Uterus (tissue), 4 donors: ENCODE data around the gene KCNH1. TPM values are rescaled to one million over a fixed set of nuclear protein-coding genes. Genes with fewer than 3 reads are reported as not detected.

Source experiments
- DNase-seq, 2 donors: peaks; one replicate each; pipeline ENCODE4 v3.0.0-alpha.2; 2019 to 2020
- H3K27ac ChIP-seq, 2 donors: fragments of 200-600 bp; sonication (generic); 1 replicate in 1 of 2; 2 replicates in 1 of 2; pipeline ENCODE4 v1.5.1; 2016 to 2018
- H3K27me3 ChIP-seq, 2 donors: fragments of 200-600 bp; sonication (generic); one replicate each; pipeline ENCODE4 v1.5.1; 2018 to 2019; ENCODE audit warnings: control low read depth in 1 of 2
- H3K36me3 ChIP-seq, 2 donors: fragments of 200-600 bp; sonication (generic); one replicate each; pipeline ENCODE4 v1.5.1; 2019; ENCODE audit warnings: control low read depth in 1 of 2
- H3K4me1 ChIP-seq, 2 donors: fragments of 200-600 bp; sonication (generic); one replicate each; pipeline ENCODE4 v1.5.1; 2018 to 2019; ENCODE audit warnings: control low read depth in 1 of 2
- H3K4me3 ChIP-seq, 2 donors: fragments of 200-600 bp; sonication (generic); 1 replicate in 1 of 2; 2 replicates in 1 of 2; pipeline ENCODE4 v1.5.1; 2018 to 2019; ENCODE audit warnings: mild to moderate bottlenecking in 1 of 2
- H3K9me3 ChIP-seq, 2 donors: fragments of 200-600 bp; sonication (generic); one replicate each; pipeline ENCODE4 v1.5.1; 2019; ENCODE audit warnings: control low read depth in 1 of 2
- CTCF ChIP-seq, 4 experiments: fragments of 200-600 bp in 2 of 4; fragments of 450-650 bp in 2 of 4; sonication (generic) in 2 of 4; IDR thresholded peaks; one replicate each; pipeline ENCODE4 v1.5.1; 2016 to 2019; ENCODE audit warnings: antibody characterized with exemption in 4 of 4, mild to moderate bottlenecking in 2 of 4, moderate library complexity in 1 of 4
- POLR2A ChIP-seq, 2 donors: fragments of 450-650 bp; IDR thresholded peaks; one replicate each; pipeline ENCODE4 v1.6.1; 2016; ENCODE audit warnings: antibody characterized with exemption in 2 of 2, mild to moderate bottlenecking in 1 of 2, moderate library complexity in 1 of 2
- intact Hi-C: fragments of 100-400 bp; cut with DNase I; formaldehyde crosslinking; loops from one replicate; pipeline ENCODE4 v1.15.1; 2023; ENCODE audit warnings: low total_unique reads
- total RNA-seq, 4 donors: library from RNA; depleted of rRNA in 3 of 4; stranded (reverse); fragments of >200 nt in 3 of 4; gene quantifications; one replicate each; pipeline versions ENCODE4 v1.1.0 to v1.2.4, GENCODE V29; 2014 to 2023
- donor health status: DM: yes; HTN: yes; CAD: no.

Gene KCNH1
- total RNA-seq, 4 donors from 2014 or later: 1.1 to 1.5 TPM; not detected in 2

DNA sequence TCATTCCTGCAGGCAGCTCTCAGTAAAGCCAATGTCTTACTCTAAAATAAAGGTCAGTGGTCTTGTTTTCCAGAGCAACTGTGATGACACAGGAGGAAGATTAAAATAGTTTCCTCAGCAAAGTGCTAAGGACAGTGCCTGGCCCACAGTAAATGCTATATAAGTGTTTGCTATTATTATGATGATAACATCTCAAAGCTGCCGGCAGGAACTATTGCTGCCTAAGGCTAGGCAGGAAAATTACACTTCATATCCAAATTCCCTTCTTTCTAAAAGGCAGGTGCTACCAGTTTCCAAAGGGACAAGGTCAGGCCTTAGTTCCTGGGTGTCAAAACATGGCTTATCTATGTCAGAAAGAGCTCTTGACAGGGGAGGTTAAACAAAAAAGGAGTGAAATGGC lies 403.9 kb downstream of the KCNH1 start:
- H3K4me1 ChIP-seq: no peaks in the 10 kb centered on the region
- TF ChIP-seq CTCF (IDR thresholded peaks at IDR 0.05): no peak
- no peak for TF ChIP-seq POLR2A (IDR thresholded peaks at IDR 0.05)

DNA sequence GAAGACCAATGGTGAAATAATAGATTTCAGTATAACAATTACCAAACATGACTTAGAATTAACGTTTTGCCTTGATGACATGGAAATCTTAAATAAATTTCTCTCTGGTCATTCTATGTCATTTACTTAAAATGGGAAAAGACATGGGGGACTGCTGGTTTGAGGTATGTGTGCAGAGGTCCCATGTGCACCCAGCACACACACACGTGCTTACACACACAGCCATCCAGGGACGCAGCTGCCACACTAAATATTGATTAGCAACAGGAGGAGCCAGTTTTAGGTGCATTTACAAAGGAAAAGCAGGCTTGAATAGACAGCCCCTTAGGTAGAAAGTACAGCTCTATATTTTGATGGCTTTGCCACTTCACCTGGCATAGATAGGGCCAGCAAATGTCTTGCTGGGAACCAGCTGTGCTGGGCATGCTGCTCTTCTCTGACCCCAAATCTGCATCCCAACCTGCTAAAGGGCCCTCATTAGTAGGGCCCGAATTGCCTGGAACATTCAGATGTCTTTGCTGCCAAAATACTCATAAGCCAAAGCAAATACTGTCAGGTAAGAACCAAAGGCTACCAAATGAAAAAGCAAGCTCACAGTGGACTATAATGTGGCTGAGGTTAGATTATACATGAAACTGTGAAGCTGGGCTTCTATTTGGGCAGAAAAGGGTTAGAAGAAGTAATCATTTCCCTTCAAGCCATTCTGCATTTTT lies 405.4 kb downstream of the KCNH1 start:
- Histone ChIP-seq H3K27me3 (no peaks in the 10 kb centered on the region), H3K4me1 (no peaks in the 10 kb centered on the region), H3K27ac (no peak overlapping the region), H3K9me3 (no peaks in the 10 kb centered on the region), H3K36me3 (no peaks in the 10 kb centered on the region), H3K4me3 (no peak overlapping the region)
- TF ChIP-seq CTCF (IDR thresholded peaks at IDR 0.05) (no peak), POLR2A (IDR thresholded peaks at IDR 0.05) (no peak)
- intact Hi-C loops: no loop called here
- no peak for DNase-seq

More for the DNA sequence above, 403.9 kb downstream of the KCNH1 start:
- no peaks in the 10 kb centered on the region for H3K36me3 ChIP-seq
- H3K27ac ChIP-seq: no peak overlapping the region
- H3K9me3 ChIP-seq: no peaks in the 10 kb centered on the region
- H3K27me3 ChIP-seq: no peaks in the 10 kb centered on the region
- no peak for DNase-seq
- intact Hi-C loops: no loop called here
- H3K4me3 ChIP-seq: no peak overlapping the region

- TF ChIP-seq CTCF (IDR thresholded peaks at IDR 0.05) (no peak), POLR2A (IDR thresholded peaks at IDR 0.05) (no peak)
- Histone ChIP-seq H3K4me1 (no peaks in the 10 kb centered on the region), H3K4me3 (no peak overlapping the region), H3K9me3 (no peaks in the 10 kb centered on the region), H3K27ac (no peak overlapping the region), H3K27me3 (no peaks in the 10 kb centered on the region), H3K36me3 (no peaks in the 10 kb centered on the region)
- intact Hi-C loops: no loop called here
- no peak for DNase-seq
These were observed 406.2 kb downstream of the KCNH1 start for GRCh38 chr1:210727709-210728108.

DNA sequence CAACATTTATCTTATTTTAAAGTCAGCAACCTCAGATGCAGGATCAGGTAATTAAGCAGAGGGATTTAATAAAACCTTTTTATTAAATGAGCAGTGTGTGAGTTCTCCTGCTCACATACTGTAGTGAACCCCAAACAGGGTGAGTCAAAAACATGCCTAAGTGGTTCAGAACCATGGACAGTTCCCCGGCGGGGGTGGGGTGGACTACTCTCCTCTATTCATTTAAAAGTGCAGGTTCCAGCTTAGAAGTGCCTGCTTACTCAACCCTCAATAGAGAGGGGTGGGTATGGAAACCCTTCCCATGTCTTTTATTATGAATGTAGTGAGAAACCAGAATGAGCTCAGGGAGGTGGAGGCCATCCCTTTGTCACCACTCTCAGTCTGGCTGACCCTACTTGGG lies 407.3 kb downstream of the KCNH1 start:
- no peak for DNase-seq
- Histone ChIP-seq H3K27ac (no peak overlapping the region), H3K27me3 (no peaks in the 10 kb centered on the region), H3K4me1 (no peaks in the 10 kb centered on the region), H3K36me3 (no peaks in the 10 kb centered on the region), H3K9me3 (no peaks in the 10 kb centered on the region), H3K4me3 (no peak overlapping the region)
- intact Hi-C loops: no loop called here
- TF ChIP-seq POLR2A (IDR thresholded peaks at IDR 0.05): no peak
- TF ChIP-seq CTCF (IDR thresholded peaks at IDR 0.05): no peak

- intact Hi-C loops: no loop called here
- TF ChIP-seq CTCF (IDR thresholded peaks at IDR 0.05) (no peak), POLR2A (IDR thresholded peaks at IDR 0.05) (no peak)
- H3K9me3 ChIP-seq: no peaks in the 10 kb centered on the region
These were observed 409.2 kb downstream of the KCNH1 start for GRCh38 chr1:210724768-210725167.

More at GRCh38 chr1:210724768-210725167, 409.2 kb downstream of the KCNH1 start:
- no peaks in the 10 kb centered on the region for H3K36me3 ChIP-seq
- H3K4me3 ChIP-seq: no peak overlapping the region
- no peaks in the 10 kb centered on the region for H3K4me1 ChIP-seq
- H3K27me3 ChIP-seq: no peaks in the 10 kb centered on the region
- DNase-seq: no peak
- H3K27ac ChIP-seq: no peak overlapping the region
